ENCODE measurements around the gene EIF3L. TPM values are rescaled to one million over a fixed set of nuclear protein-coding genes. Genes with fewer than 3 reads are reported as not detected.

EIF3L gene
- total and polyA plus RNA-seq, 2 donors (not counting 3 experiments of a cell fraction or from before 2014, with no cell fraction given), result 479 to 601 TPM

- DNase-seq (ENCODE audit: low read depth, low spot score) (no peak), FAIRE-seq (no peak)
- no peak overlapping the region for H3K9ac ChIP-seq (replicated peaks; ENCODE audit: extremely low read depth, insufficient read depth, low read length)
- TF ChIP-seq POLR2A (IDR thresholded peaks at IDR 0.05; ENCODE audit: low read depth, low read length) (no peak), FOS (IDR thresholded peaks at IDR 0.05; ENCODE audit: borderline replicate concordance, insufficient read depth, low read length) (no peak), CTCF (IDR thresholded peaks at IDR 0.05; ENCODE audit: extremely low read depth in 1 of 2, insufficient read depth in 1 of 2, low read depth in 1 of 2, low read length in 2 of 2) (no peak), MYC (IDR thresholded peaks at IDR 0.05; ENCODE audit: low read depth, low read length) (no peak), JUN (IDR thresholded peaks at IDR 0.05; ENCODE audit: borderline replicate concordance, insufficient read depth, insufficient read length, low read depth) (no peak), MAX (IDR thresholded peaks at IDR 0.05; ENCODE audit: insufficient read depth, insufficient read length) (no peak), GATA2 (IDR thresholded peaks at IDR 0.05; ENCODE audit: insufficient read depth, insufficient read length, low read depth, low read length) (no peak), EZH2 (IDR thresholded peaks at IDR 0.05; ENCODE audit: borderline replicate concordance, low read depth, low read length, severe bottlenecking) (no peak), POLR2AphosphoS5 (IDR thresholded peaks at IDR 0.05; ENCODE audit: insufficient read depth, low read depth, low read length) (no peak)
- H3K4me2 ChIP-seq (ENCODE audit: insufficient read depth, low read length), result no peak overlapping the region
- ChIA-PET POLR2A (no interaction called here), CTCF (no interaction called here)
- BruUV-seq (replicated peaks), result no TSS peak
- H3K27ac ChIP-seq (ENCODE audit: insufficient read depth, low read depth, low read length), result no peak overlapping the region
- no peak overlapping the region for H2AFZ ChIP-seq (ENCODE audit: low read depth, low read length)
- peaks cover 8% of the 10 kb centered on the region for H3K4me1 ChIP-seq (ENCODE audit: control insufficient read depth, extremely low read depth, insufficient read depth, low read length)
- intact Hi-C loops (cut with micrococcal nuclease), result no loop called here
- H3K79me2 ChIP-seq (ENCODE audit: control insufficient read depth, insufficient read depth, low read length), result no peaks in the 10 kb centered on the region
- no peak overlapping the region for H3K4me3 ChIP-seq (replicated peaks in 1 of 3; ENCODE audit: insufficient read depth in 1 of 3, low read depth in 1 of 3, low read length in 3 of 3)
- no peaks in the 10 kb centered on the region for H3K9me1 ChIP-seq (replicated peaks; ENCODE audit: control insufficient read depth, extremely low read depth, insufficient read depth, low read length)
- H3K27me3 ChIP-seq (ENCODE audit: control insufficient read depth in 2 of 2, insufficient read depth in 2 of 2, low read length in 2 of 2), result no peaks in the 10 kb centered on the region
- no peaks in the 10 kb centered on the region for H3K9me3 ChIP-seq (replicated peaks; ENCODE audit: control insufficient read depth, insufficient read depth, low read length)
- dilution Hi-C loops (cut with MboI; ENCODE audit: extremely low pct_ligation_motif_present, low sequenced_read_pairs), result no loop called here
- peaks cover 0 to 4% of the 10 kb centered on the region in 2 experiments for H3K36me3 ChIP-seq (ENCODE audit: control insufficient read depth in 2 of 2, extremely low read depth in 1 of 2, insufficient read depth in 2 of 2, low read length in 2 of 2)
- H4K20me1 ChIP-seq (replicated peaks; ENCODE audit: control insufficient read depth, extremely low read depth, insufficient read depth, low read length), result no peaks in the 10 kb centered on the region
Measured at GRCh38 chr22:37811867-37812266, 37.4 kb upstream of the EIF3L start.

Data from endothelial cell of umbilical vein (primary cell).